Lung (tissue), 12 donors: ENCODE data around the gene AVEN. TPM values are rescaled to one million over a fixed set of nuclear protein-coding genes. Genes with fewer than 3 reads are reported as not detected.

ENCODE experiments used
- ATAC-seq: fragments of 200-7000 bp; cut with Tn5 transposase; one replicate; pipeline ENCODE4 v1.9.1; 2020; ENCODE audit warnings: moderate number of reproducible peaks; ENCODE audit not compliant: insufficient read depth, low FRiP score
- DNase-seq, 3 donors: peaks; one replicate each; pipeline ENCODE4 v3.0.0-alpha.2; 2013 to 2017
- H3K27ac ChIP-seq, 2 donors: one replicate each; pipeline ENCODE4 v1.5.1; 2013; ENCODE audit warnings: mild to moderate bottlenecking in 2 of 2, moderate library complexity in 2 of 2, control low read depth in 1 of 2, inconsistent platforms in 1 of 2, low read depth in 1 of 2, low read length in 1 of 2
- H3K27me3 ChIP-seq, 3 donors: one replicate each; pipeline ENCODE4 v1.5.1; 2013; ENCODE audit warnings: low read length in 2 of 3; ENCODE audit not compliant: control insufficient read depth in 3 of 3, insufficient read depth in 3 of 3
- H3K36me3 ChIP-seq, 4 donors: one replicate each; pipeline ENCODE4 v1.5.1; 2013; ENCODE audit warnings: low read length in 4 of 4, mild to moderate bottlenecking in 1 of 4, moderate library complexity in 1 of 4; ENCODE audit not compliant: control insufficient read depth in 4 of 4, insufficient read depth in 4 of 4
- H3K4me1 ChIP-seq, 5 donors: one replicate each; pipeline ENCODE4 v1.5.1; 2013; ENCODE audit warnings: low read length in 5 of 5, mild to moderate bottlenecking in 2 of 5, moderate library complexity in 1 of 5; ENCODE audit not compliant: control insufficient read depth in 5 of 5, insufficient read depth in 5 of 5
- H3K4me3 ChIP-seq: one replicate; pipeline ENCODE4 v1.5.1; 2013; ENCODE audit warnings: mild to moderate bottlenecking, control low read depth, moderate library complexity
- H3K9ac ChIP-seq, 2 donors: one replicate each; pipeline ENCODE4 v1.5.1; 2013; ENCODE audit warnings: low read length in 2 of 2, control low read depth in 1 of 2; ENCODE audit not compliant: insufficient read depth in 1 of 2
- H3K9me3 ChIP-seq, 4 donors: one replicate each; pipeline ENCODE4 v1.5.1; 2013; ENCODE audit warnings: low read length in 3 of 4, mild to moderate bottlenecking in 1 of 4, moderate library complexity in 1 of 4; ENCODE audit not compliant: control insufficient read depth in 4 of 4, insufficient read depth in 3 of 4
- WGBS, 2 donors: extraction: QIAGEN DNeasy Blood & Tissue Kit; methylation state at CpG; one replicate each; pipeline ENCODE4 v1.1.7; 2013; 5-methylcytosine and 5-hydroxymethylcytosine counted together
- polyA plus RNA-seq, 2 donors: library from polyadenylated mRNA; stranded (reverse); fragments of 200-250 nt; gene quantifications; one replicate each; pipeline ENCODE4 v1.2.1, GENCODE V29; 2013
- total RNA-seq, 2 donors: library from RNA; depleted of rRNA in 1 of 2; stranded (reverse); fragments of >200 nt in 1 of 2; gene quantifications; one replicate each; pipeline ENCODE4 v1.2.1, GENCODE V29; 2014 to 2021
- TF ChIP-seq, protein P1 (sequence below): IDR thresholded peaks from 2 replicates; pipeline ENCODE4 v1.5.1; 2012; ENCODE audit warnings: mild to moderate bottlenecking; ENCODE audit errors: control extremely low read depth, extremely low read depth
- donor health status: control.
- donor health status: control.
- donor health status: Bipolar disorder and iron deficiency.
- donor health status: healthy.
- donor health status: DM: yes; HTN: yes; CAD: no.

Gene AVEN
- total and polyA plus RNA-seq, 4 donors, result 7.5 to 9.3 (median 8.9) TPM

DNA sequence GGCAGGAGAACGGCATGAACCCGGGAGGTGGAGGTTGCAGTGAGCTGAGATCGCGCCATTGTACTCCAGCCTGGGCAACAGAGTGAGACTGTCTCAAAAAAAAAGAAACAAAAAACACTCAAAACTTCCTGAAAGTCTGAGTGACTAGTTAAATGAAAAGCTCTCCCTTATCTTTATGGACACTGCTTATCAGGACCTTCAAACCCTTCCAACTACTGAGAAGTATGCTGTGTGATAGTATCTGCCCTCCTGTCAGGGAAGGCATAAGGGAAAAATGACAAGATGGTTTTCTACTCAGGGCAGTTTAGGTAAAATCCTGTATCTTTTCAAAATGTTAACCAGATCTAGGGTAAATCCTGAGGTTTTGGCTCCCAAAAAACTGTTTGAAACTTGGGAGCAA, 40.9 kb upstream of the AVEN start:
- Histone ChIP-seq H3K27ac (no peak overlapping the region), H3K9me3 (no peaks in the 10 kb centered on the region), H3K4me3 (no peak overlapping the region), H3K4me1 (no peaks in the 10 kb centered on the region), H3K27me3 (no peaks in the 10 kb centered on the region), H3K9ac (no peak overlapping the region), H3K36me3 (peaks cover 0 to 8% (median 5%) of the 10 kb centered on the region in 4 donors)
- ATAC-seq (no peak), DNase-seq (no peak)
- TF ChIP-seq, protein P1, sequence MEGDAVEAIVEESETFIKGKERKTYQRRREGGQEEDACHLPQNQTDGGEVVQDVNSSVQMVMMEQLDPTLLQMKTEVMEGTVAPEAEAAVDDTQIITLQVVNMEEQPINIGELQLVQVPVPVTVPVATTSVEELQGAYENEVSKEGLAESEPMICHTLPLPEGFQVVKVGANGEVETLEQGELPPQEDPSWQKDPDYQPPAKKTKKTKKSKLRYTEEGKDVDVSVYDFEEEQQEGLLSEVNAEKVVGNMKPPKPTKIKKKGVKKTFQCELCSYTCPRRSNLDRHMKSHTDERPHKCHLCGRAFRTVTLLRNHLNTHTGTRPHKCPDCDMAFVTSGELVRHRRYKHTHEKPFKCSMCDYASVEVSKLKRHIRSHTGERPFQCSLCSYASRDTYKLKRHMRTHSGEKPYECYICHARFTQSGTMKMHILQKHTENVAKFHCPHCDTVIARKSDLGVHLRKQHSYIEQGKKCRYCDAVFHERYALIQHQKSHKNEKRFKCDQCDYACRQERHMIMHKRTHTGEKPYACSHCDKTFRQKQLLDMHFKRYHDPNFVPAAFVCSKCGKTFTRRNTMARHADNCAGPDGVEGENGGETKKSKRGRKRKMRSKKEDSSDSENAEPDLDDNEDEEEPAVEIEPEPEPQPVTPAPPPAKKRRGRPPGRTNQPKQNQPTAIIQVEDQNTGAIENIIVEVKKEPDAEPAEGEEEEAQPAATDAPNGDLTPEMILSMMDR, result no peak
- WGBS, 2 donors, result 94 to 96% methylated on average over 4 of the region's 4 CpGs

DNA sequence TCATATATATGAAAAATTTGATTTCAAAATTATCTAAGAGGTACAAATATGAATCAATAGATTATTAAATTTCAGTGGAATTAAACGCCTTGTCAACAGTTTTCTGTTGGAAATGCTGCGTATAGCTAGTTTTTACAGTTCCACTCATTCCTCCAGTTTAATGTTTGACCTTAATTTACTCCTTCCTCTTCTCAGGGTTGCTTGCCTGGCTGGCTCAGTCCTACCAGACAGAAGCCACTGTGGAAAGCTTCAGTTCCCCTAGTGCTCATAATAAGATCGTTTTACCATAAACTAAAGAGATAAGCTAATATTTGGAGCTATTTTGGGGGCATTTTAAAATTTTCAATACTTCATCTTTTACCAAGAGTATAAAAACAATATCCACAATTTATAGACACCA, 39.9 kb upstream of the AVEN start:
- WGBS, 2 donors, result 78 to 85% methylated on average over 3 of the region's 3 CpGs
- Histone ChIP-seq H3K4me3 (no peak overlapping the region), H3K9me3 (no peaks in the 10 kb centered on the region), H3K27me3 (no peaks in the 10 kb centered on the region), H3K4me1 (no peaks in the 10 kb centered on the region), H3K36me3 (peaks cover 0 to 3% (median under 1%) of the 10 kb centered on the region in 4 donors), H3K27ac (no peak overlapping the region), H3K9ac (no peak overlapping the region)
- TF ChIP-seq, protein P1, result no peak
- ATAC-seq (no peak), DNase-seq (no peak)

DNA sequence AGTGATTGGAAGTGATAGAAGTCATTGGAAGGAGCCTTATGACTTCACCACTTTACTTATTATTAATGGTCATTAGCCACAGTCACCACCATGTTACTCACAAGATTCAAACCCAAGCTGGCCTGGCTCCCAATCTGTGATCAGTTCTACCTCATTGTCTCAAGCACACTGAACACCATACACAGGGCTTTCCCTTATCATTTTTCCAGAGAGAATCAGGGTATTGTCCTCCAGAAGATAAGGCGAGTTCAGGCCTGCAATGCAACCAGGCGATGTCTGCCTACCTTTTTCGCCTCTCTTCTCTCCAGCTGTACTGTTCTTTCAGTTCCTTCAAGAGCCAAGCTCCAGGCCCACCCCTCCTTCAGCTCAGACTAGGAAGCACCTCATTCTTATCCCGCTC, 37.8 kb upstream of the AVEN start:
- Histone ChIP-seq H3K9me3 (no peaks in the 10 kb centered on the region), H3K4me3 (no peak overlapping the region), H3K27me3 (no peaks in the 10 kb centered on the region), H3K4me1 (no peaks in the 10 kb centered on the region), H3K27ac (no peak overlapping the region), H3K36me3 (no peaks in the 10 kb centered on the region), H3K9ac (no peak overlapping the region)
- TF ChIP-seq, protein P1, result no peak
- WGBS, 2 donors, result 95% methylated on average over 4 of the region's 4 CpGs
- ATAC-seq (no peak), DNase-seq (no peak)

DNA sequence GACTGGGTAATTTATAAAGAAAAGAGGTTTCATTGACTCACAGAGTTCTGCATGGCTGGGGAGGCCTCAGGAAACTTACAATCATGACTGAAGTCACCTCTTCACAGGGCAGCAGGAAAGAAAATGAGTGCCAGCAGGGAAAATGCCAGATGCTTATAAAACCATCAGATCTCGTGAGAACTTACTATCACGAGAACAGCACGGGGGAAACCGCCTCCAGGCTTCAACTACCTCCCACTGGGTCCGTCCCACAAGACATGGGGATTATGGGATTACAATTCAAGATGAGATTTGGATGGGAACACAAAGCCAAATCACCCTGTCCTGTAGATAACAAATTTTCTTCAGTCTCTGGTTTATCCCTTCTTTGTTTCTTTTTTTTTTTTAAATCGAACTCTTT, 31.0 kb upstream of the AVEN start:
- Histone ChIP-seq H3K4me3 (no peak overlapping the region), H3K27me3 (no peaks in the 10 kb centered on the region), H3K27ac (no peak overlapping the region), H3K9me3 (no peaks in the 10 kb centered on the region), H3K9ac (no peak overlapping the region), H3K4me1 (no peaks in the 10 kb centered on the region), H3K36me3 (peaks cover 0 to 1% (median 0%) of the 10 kb centered on the region in 4 donors)
- no peak for DNase-seq
- 84 to 95% methylated on average over 6 of the region's 6 CpGs for WGBS, 2 donors
- no peak for ATAC-seq
- TF ChIP-seq, protein P1, result no peak
